Neural cell (in vitro differentiated cells): ENCODE data around the gene TMEM238L.

Experiments
- CTCF ChIP-seq: fragments of 450-650 bp; IDR thresholded peaks from 2 replicates; pipeline ENCODE4 v1.5.1; 2014; ENCODE audit warnings: antibody characterized with exemption, mild to moderate bottlenecking, moderate library complexity; ENCODE audit not compliant: poor library complexity, severe bottlenecking
- EP300 ChIP-seq: fragments of 450-650 bp; conservative IDR thresholded peaks from 2 replicates; pipeline ENCODE4 v1.6.1; 2014; ENCODE audit warnings: antibody characterized with exemption, mild to moderate bottlenecking, moderate library complexity; ENCODE audit not compliant: poor library complexity, severe bottlenecking
- MXI1 ChIP-seq: fragments of 450-650 bp; conservative IDR thresholded peaks from 2 replicates; pipeline ENCODE4 v1.6.1; 2014; ENCODE audit warnings: antibody characterized with exemption, mild to moderate bottlenecking; ENCODE audit not compliant: poor library complexity, severe bottlenecking

GRCh38 chr17:10797476-10798328 lies 6.2 kb downstream of the TMEM238L start:
- TF ChIP-seq CTCF (no peak), MXI1 (no peak), EP300 (no peak)
